Measurements from ENCODE around the gene SGCG. TPM values are rescaled to one million over a fixed set of nuclear protein-coding genes. Genes with fewer than 3 reads are reported as not detected.

The SGCG gene
- total RNA-seq, 2 donors from 2014 or later, result 0.78 TPM; not detected in 1

GRCh38 chr13:23175920-23176319 lies 4.9 kb upstream of the SGCG start:
- Histone ChIP-seq H3K27me3 (no peaks in the 10 kb centered on the region), H3K27ac (no peak overlapping the region), H3K4me1 (no peaks in the 10 kb centered on the region), H3K4me3 (no peak overlapping the region), H3K9me3 (no peaks in the 10 kb centered on the region), H3K36me3 (replicated peaks in 1 of 2; ENCODE audit: insufficient read depth in 1 of 2, low read depth in 2 of 2) (no peaks in the 10 kb centered on the region)
- intact Hi-C loops (cut with DNase I), result no loop called here
- DNase-seq (no peak), ATAC-seq (no peak)
- TF ChIP-seq, protein P1, sequence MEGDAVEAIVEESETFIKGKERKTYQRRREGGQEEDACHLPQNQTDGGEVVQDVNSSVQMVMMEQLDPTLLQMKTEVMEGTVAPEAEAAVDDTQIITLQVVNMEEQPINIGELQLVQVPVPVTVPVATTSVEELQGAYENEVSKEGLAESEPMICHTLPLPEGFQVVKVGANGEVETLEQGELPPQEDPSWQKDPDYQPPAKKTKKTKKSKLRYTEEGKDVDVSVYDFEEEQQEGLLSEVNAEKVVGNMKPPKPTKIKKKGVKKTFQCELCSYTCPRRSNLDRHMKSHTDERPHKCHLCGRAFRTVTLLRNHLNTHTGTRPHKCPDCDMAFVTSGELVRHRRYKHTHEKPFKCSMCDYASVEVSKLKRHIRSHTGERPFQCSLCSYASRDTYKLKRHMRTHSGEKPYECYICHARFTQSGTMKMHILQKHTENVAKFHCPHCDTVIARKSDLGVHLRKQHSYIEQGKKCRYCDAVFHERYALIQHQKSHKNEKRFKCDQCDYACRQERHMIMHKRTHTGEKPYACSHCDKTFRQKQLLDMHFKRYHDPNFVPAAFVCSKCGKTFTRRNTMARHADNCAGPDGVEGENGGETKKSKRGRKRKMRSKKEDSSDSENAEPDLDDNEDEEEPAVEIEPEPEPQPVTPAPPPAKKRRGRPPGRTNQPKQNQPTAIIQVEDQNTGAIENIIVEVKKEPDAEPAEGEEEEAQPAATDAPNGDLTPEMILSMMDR (IDR thresholded peaks at IDR 0.05), result no peak
- TF ChIP-seq POLR2A (IDR thresholded peaks at IDR 0.05), result no peak
- WGBS, 2 donors, result 0 to 23% methylated on average over 1 of the region's 1 CpG

- intact Hi-C loops (cut with DNase I), result no loop called here
- no peak overlapping the region for H3K4me3 ChIP-seq
- DNase-seq (no peak), ATAC-seq (no peak)
- WGBS, 2 donors, result 48 to 68% methylated on average over 2 of the region's 2 CpGs
- H3K27me3 ChIP-seq, result no peaks in the 10 kb centered on the region
- no peaks in the 10 kb centered on the region for H3K9me3 ChIP-seq
- no peaks in the 10 kb centered on the region for H3K4me1 ChIP-seq
- TF ChIP-seq, protein P1 (IDR thresholded peaks at IDR 0.05), result no peak
- TF ChIP-seq POLR2A (IDR thresholded peaks at IDR 0.05), result no peak
- H3K36me3 ChIP-seq (replicated peaks in 1 of 2; ENCODE audit: insufficient read depth in 1 of 2, low read depth in 2 of 2), result no peaks in the 10 kb centered on the region
- H3K27ac ChIP-seq, result no peak overlapping the region
Measured at GRCh38 chr13:23182142-23182541, 1.4 kb downstream of the SGCG start.

- intact Hi-C loops (cut with DNase I), result no loop called here
Measured at GRCh38 chr13:23183292-23183691, 2.5 kb downstream of the SGCG start.

GRCh38 chr13:23185542-23185941 lies 4.8 kb downstream of the SGCG start:
- TF ChIP-seq, protein P1 (IDR thresholded peaks at IDR 0.05), result no peak
- no peak for TF ChIP-seq POLR2A (IDR thresholded peaks at IDR 0.05)
- DNase-seq (no peak), ATAC-seq (no peak)
- no peaks in the 10 kb centered on the region for H3K4me1 ChIP-seq
- H3K36me3 ChIP-seq (replicated peaks in 1 of 2; ENCODE audit: insufficient read depth in 1 of 2, low read depth in 2 of 2), result no peaks in the 10 kb centered on the region
- WGBS, 2 donors, result 60 to 71% methylated on average over 9 of the region's 9 CpGs
- intact Hi-C loops (cut with DNase I), result no loop called here
- H3K9me3 ChIP-seq, result no peaks in the 10 kb centered on the region
- no peak overlapping the region for H3K27ac ChIP-seq
- H3K4me3 ChIP-seq, result no peak overlapping the region
- no peaks in the 10 kb centered on the region for H3K27me3 ChIP-seq

More at GRCh38 chr13:23183292-23183691, 2.5 kb downstream of the SGCG start:
- H3K36me3 ChIP-seq (replicated peaks in 1 of 2; ENCODE audit: insufficient read depth in 1 of 2, low read depth in 2 of 2), result no peaks in the 10 kb centered on the region
- no peaks in the 10 kb centered on the region for H3K9me3 ChIP-seq
- TF ChIP-seq, protein P1 (IDR thresholded peaks at IDR 0.05), result no peak
- no peak for TF ChIP-seq POLR2A (IDR thresholded peaks at IDR 0.05)
- no peak for DNase-seq
- no peak overlapping the region for H3K4me3 ChIP-seq
- 55 to 65% methylated on average over 7 of the region's 7 CpGs for WGBS, 2 donors
- H3K27ac ChIP-seq, result no peak overlapping the region
- no peaks in the 10 kb centered on the region for H3K4me1 ChIP-seq
- no peaks in the 10 kb centered on the region for H3K27me3 ChIP-seq
- ATAC-seq, result no peak

GRCh38 chr13:23201870-23202269 lies 21.1 kb downstream of the SGCG start:
- no peak for TF ChIP-seq POLR2A (IDR thresholded peaks at IDR 0.05)
- TF ChIP-seq, protein P1 (IDR thresholded peaks at IDR 0.05), result no peak
- H3K36me3 ChIP-seq (replicated peaks in 1 of 2; ENCODE audit: insufficient read depth in 1 of 2, low read depth in 2 of 2), result no peaks in the 10 kb centered on the region
- ATAC-seq, result no peak
- H3K9me3 ChIP-seq, result peaks cover 0 to 1% (median 0%) of the 10 kb centered on the region in 3 donors
- intact Hi-C loops (cut with DNase I), result no loop called here
- H3K4me1 ChIP-seq, result no peaks in the 10 kb centered on the region
- no peaks in the 10 kb centered on the region for H3K27me3 ChIP-seq
- no peak overlapping the region for H3K4me3 ChIP-seq
- no peak for DNase-seq
- WGBS, 2 donors, result 77 to 81% methylated on average over 5 of the region's 5 CpGs
- no peak overlapping the region for H3K27ac ChIP-seq
